ENCODE data around the gene AVEN. TPM values are rescaled to one million over a fixed set of nuclear protein-coding genes. Genes with fewer than 3 reads are reported as not detected.

Gene AVEN
- total and polyA plus RNA-seq, 2 experiments from 2014 or later, result 7.7 to 10.3 TPM

DNA sequence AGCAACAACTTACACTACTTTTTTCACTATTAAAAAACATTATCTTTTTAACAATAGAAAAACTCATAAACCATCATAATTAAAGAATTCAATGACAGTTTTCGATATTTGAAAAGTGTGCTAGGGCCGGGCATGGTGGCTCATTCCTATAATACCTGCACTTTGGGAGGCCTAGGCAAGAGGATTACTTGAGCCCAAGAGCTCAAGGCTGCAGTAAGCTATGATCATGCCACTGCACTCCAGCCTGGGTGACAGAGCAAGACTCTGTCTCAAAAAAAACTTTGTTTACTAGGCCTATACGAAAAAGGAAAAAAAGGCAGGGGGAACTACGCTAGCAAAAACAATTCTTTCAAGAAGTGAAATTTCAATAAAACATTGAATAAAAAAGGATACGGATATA is 28.1 kb downstream of the AVEN start:
- Histone ChIP-seq H3F3A (replicated peaks; ENCODE audit: low read depth) (no peaks in the 10 kb centered on the region), H3K27me3 (ENCODE audit: insufficient read depth) (no peaks in the 10 kb centered on the region), H3K9me2 (ENCODE audit: insufficient read depth) (no peaks in the 10 kb centered on the region; the same call in 1 of the 2 replicates), H3K4me1 (ENCODE audit: insufficient read depth) (peaks cover 5% of the 10 kb centered on the region; the same call in 1 of the 2 replicates), H3K36me3 (ENCODE audit: insufficient read depth) (no peaks in the 10 kb centered on the region), H3K4me3 (no peak overlapping the region), H4K20me1 (replicated peaks; ENCODE audit: insufficient read depth) (no peaks in the 10 kb centered on the region), H2AFZ (no peak overlapping the region), H3K4me2 (no peak overlapping the region), H3K79me2 (replicated peaks; ENCODE audit: insufficient read depth) (no peaks in the 10 kb centered on the region), H3K27ac (ENCODE audit: low read depth) (no peak overlapping the region)
- DNase-seq (ENCODE audit: low spot score) (no peak), ATAC-seq (no peak)
- no peak overlapping the region for H3K4me3 Mint-ChIP-seq
- H3K36me3 Mint-ChIP-seq (ENCODE audit: low read depth), result no peaks in the 10 kb centered on the region
- no peak overlapping the region for H3K27ac Mint-ChIP-seq
- H3K4me1 Mint-ChIP-seq, result peaks cover 22% of the 10 kb centered on the region; the same call in 2 of the 3 replicates
- peaks cover under 1% of the 10 kb centered on the region for H3K27me3 Mint-ChIP-seq (ENCODE audit: insufficient read depth, low read depth, poor library complexity)
- H3K9me3 Mint-ChIP-seq, result no peaks in the 10 kb centered on the region
- TF ChIP-seq, protein P1, sequence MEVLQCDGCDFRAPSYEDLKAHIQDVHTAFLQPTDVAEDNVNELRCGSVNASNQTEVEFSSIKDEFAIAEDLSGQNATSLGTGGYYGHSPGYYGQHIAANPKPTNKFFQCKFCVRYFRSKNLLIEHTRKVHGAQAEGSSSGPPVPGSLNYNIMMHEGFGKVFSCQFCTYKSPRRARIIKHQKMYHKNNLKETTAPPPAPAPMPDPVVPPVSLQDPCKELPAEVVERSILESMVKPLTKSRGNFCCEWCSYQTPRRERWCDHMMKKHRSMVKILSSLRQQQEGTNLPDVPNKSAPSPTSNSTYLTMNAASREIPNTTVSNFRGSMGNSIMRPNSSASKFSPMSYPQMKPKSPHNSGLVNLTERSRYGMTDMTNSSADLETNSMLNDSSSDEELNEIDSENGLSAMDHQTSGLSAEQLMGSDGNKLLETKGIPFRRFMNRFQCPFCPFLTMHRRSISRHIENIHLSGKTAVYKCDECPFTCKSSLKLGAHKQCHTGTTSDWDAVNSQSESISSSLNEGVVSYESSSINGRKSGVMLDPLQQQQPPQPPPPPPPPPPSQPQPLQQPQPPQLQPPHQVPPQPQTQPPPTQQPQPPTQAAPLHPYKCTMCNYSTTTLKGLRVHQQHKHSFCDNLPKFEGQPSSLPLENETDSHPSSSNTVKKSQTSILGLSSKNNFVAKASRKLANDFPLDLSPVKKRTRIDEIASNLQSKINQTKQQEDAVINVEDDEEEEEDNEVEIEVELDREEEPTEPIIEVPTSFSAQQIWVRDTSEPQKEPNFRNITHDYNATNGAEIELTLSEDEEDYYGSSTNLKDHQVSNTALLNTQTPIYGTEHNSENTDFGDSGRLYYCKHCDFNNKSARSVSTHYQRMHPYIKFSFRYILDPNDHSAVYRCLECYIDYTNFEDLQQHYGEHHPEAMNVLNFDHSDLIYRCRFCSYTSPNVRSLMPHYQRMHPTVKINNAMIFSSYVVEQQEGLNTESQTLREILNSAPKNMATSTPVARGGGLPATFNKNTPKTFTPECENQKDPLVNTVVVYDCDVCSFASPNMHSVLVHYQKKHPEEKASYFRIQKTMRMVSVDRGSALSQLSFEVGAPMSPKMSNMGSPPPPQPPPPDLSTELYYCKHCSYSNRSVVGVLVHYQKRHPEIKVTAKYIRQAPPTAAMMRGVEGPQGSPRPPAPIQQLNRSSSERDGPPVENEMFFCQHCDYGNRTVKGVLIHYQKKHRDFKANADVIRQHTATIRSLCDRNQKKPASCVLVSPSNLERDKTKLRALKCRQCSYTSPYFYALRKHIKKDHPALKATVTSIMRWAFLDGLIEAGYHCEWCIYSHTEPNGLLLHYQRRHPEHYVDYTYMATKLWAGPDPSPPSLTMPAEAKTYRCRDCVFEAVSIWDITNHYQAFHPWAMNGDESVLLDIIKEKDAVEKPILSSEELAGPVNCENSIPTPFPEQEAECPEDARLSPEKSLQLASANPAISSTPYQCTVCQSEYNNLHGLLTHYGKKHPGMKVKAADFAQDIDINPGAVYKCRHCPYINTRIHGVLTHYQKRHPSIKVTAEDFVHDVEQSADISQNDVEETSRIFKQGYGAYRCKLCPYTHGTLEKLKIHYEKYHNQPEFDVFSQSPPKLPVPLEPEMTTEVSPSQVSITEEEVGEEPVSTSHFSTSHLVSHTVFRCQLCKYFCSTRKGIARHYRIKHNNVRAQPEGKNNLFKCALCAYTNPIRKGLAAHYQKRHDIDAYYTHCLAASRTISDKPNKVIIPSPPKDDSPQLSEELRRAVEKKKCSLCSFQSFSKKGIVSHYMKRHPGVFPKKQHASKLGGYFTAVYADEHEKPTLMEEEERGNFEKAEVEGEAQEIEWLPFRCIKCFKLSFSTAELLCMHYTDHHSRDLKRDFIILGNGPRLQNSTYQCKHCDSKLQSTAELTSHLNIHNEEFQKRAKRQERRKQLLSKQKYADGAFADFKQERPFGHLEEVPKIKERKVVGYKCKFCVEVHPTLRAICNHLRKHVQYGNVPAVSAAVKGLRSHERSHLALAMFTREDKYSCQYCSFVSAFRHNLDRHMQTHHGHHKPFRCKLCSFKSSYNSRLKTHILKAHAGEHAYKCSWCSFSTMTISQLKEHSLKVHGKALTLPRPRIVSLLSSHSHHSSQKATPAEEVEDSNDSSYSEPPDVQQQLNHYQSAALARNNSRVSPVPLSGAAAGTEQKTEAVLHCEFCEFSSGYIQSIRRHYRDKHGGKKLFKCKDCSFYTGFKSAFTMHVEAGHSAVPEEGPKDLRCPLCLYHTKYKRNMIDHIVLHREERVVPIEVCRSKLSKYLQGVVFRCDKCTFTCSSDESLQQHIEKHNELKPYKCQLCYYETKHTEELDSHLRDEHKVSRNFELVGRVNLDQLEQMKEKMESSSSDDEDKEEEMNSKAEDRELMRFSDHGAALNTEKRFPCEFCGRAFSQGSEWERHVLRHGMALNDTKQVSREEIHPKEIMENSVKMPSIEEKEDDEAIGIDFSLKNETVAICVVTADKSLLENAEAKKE (CRISPR knock-in tag; IDR thresholded peaks at IDR 0.05), result no peak

DNA sequence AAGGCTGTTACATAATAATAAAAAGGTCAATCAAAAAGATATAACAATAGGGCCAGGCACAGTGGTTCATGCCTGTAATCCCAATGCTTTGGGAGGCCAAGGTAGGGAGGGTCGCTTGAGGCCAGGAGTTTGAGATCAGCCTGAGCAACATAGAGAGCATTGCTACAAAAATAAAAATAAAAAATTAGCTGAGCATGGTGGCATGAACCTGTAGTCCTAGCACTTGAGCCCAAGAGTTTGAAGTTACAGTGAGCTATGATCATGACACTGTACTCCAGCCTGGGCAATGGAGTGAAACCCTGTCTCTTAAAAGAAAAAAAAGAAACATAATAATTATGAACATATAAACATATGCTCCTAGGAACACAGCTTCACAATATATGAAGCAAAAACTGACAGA is 29.3 kb downstream of the AVEN start:
- no peak overlapping the region for H3K4me3 ChIP-seq
- H3K36me3 ChIP-seq (ENCODE audit: insufficient read depth), result no peaks in the 10 kb centered on the region
- peaks cover 14% of the 10 kb centered on the region; the same call in 2 of the 3 replicates for H3K4me1 Mint-ChIP-seq
- H3K4me3 Mint-ChIP-seq, result no peak overlapping the region
- no peak for ATAC-seq
- H3K27ac ChIP-seq (ENCODE audit: low read depth), result no peak overlapping the region
- 0 out of 2 replicates have a peak, but pooled peaks cover 4% of the 10 kb centered on the region for H3K4me1 ChIP-seq (ENCODE audit: insufficient read depth)
- H3F3A ChIP-seq (replicated peaks; ENCODE audit: low read depth), result no peaks in the 10 kb centered on the region
- no peak for DNase-seq (ENCODE audit: low spot score)
- H3K9me2 ChIP-seq (ENCODE audit: insufficient read depth), result no peaks in the 10 kb centered on the region; the same call in 1 of the 2 replicates
- H4K20me1 ChIP-seq (replicated peaks; ENCODE audit: insufficient read depth), result no peaks in the 10 kb centered on the region
- no peaks in the 10 kb centered on the region; the same call in 1 of the 2 replicates for H3K79me2 ChIP-seq (replicated peaks; ENCODE audit: insufficient read depth)
- no peak overlapping the region for H3K4me2 ChIP-seq
- H3K27me3 ChIP-seq (ENCODE audit: insufficient read depth), result no peaks in the 10 kb centered on the region
- no peak overlapping the region for H2AFZ ChIP-seq
- no peaks in the 10 kb centered on the region for H3K27me3 Mint-ChIP-seq (ENCODE audit: insufficient read depth, low read depth, poor library complexity)
- H3K36me3 Mint-ChIP-seq (ENCODE audit: low read depth), result no peaks in the 10 kb centered on the region
- H3K9me3 Mint-ChIP-seq, result no peaks in the 10 kb centered on the region
- no peak overlapping the region for H3K27ac Mint-ChIP-seq
- TF ChIP-seq, protein P2, sequence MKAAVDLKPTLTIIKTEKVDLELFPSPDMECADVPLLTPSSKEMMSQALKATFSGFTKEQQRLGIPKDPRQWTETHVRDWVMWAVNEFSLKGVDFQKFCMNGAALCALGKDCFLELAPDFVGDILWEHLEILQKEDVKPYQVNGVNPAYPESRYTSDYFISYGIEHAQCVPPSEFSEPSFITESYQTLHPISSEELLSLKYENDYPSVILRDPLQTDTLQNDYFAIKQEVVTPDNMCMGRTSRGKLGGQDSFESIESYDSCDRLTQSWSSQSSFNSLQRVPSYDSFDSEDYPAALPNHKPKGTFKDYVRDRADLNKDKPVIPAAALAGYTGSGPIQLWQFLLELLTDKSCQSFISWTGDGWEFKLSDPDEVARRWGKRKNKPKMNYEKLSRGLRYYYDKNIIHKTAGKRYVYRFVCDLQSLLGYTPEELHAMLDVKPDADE (IDR thresholded peaks at IDR 0.05), result no peak
- TF ChIP-seq STAT1 (IDR thresholded peaks at IDR 0.05; ENCODE audit: unreplicated experiment), result no peak
- TF ChIP-seq ZNF331 (CRISPR knock-in tag; IDR thresholded peaks at IDR 0.05; ENCODE audit: low read depth), result no peak
- TF ChIP-seq EZH2 (IDR thresholded peaks at IDR 0.05; ENCODE audit: low read depth, unreplicated experiment), result no peak
- TF ChIP-seq, protein P3, sequence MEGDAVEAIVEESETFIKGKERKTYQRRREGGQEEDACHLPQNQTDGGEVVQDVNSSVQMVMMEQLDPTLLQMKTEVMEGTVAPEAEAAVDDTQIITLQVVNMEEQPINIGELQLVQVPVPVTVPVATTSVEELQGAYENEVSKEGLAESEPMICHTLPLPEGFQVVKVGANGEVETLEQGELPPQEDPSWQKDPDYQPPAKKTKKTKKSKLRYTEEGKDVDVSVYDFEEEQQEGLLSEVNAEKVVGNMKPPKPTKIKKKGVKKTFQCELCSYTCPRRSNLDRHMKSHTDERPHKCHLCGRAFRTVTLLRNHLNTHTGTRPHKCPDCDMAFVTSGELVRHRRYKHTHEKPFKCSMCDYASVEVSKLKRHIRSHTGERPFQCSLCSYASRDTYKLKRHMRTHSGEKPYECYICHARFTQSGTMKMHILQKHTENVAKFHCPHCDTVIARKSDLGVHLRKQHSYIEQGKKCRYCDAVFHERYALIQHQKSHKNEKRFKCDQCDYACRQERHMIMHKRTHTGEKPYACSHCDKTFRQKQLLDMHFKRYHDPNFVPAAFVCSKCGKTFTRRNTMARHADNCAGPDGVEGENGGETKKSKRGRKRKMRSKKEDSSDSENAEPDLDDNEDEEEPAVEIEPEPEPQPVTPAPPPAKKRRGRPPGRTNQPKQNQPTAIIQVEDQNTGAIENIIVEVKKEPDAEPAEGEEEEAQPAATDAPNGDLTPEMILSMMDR (conservative IDR thresholded peaks at IDR 0.05; ENCODE audit: low read depth in 2 of 2), result no peak
- no peak for TF ChIP-seq NANOG (IDR thresholded peaks at IDR 0.05; ENCODE audit: borderline replicate concordance)
- TF ChIP-seq ZNF114 (CRISPR knock-in tag; IDR thresholded peaks at IDR 0.05), result no peak
- no peak for TF ChIP-seq EZH2phosphoT487 (IDR thresholded peaks at IDR 0.05; ENCODE audit: unreplicated experiment)

Data from GM23338 (cell line).